ENCODE results near the gene ATP13A3.

Gene ATP13A3

GRCh38 chr3:194475978-194476377, 10.8 kb downstream of the ATP13A3 start:
- no peaks in the 10 kb centered on the region for H3K27me3 ChIP-seq
- TF ChIP-seq CTCF (IDR thresholded peaks at IDR 0.05), result no peak
- H3K9me3 ChIP-seq, result no peaks in the 10 kb centered on the region
- no peak overlapping the region for H3K27ac ChIP-seq
- H3K4me3 ChIP-seq (ENCODE audit: low read depth in 1 of 2, low read length in 1 of 2), result no peak overlapping the region
- peaks cover 8 to 10% of the 10 kb centered on the region in 2 experiments for H3K4me1 ChIP-seq (ENCODE audit: control insufficient read depth in 1 of 2, insufficient read depth in 1 of 2, low read depth in 1 of 2, low read length in 1 of 2)
- no peaks in the 10 kb centered on the region for H3K36me3 ChIP-seq

GRCh38 chr3:194475138-194475932, 11.5 kb downstream of the ATP13A3 start:
- Histone ChIP-seq H3K4me3 (ENCODE audit: low read depth in 1 of 2, low read length in 1 of 2) (no peak overlapping the region), H3K27me3 (no peaks in the 10 kb centered on the region), H3K4me1 (ENCODE audit: control insufficient read depth in 1 of 2, insufficient read depth in 1 of 2, low read depth in 1 of 2, low read length in 1 of 2) (peaks cover 8 to 10% of the 10 kb centered on the region in 2 experiments), H3K36me3 (no peaks in the 10 kb centered on the region), H3K9me3 (no peaks in the 10 kb centered on the region), H3K27ac (no peak overlapping the region)
- no peak for TF ChIP-seq CTCF (IDR thresholded peaks at IDR 0.05)

- no peaks in the 10 kb centered on the region for H3K9me3 ChIP-seq
- H3K27ac ChIP-seq, result no peak overlapping the region
- no peaks in the 10 kb centered on the region for H3K27me3 ChIP-seq
- H3K4me3 ChIP-seq (ENCODE audit: low read depth in 1 of 2, low read length in 1 of 2), result no peak overlapping the region
- H3K4me1 ChIP-seq (ENCODE audit: control insufficient read depth in 1 of 2, insufficient read depth in 1 of 2, low read depth in 1 of 2, low read length in 1 of 2), result peaks cover 8 to 10% of the 10 kb centered on the region in 2 experiments
- H3K36me3 ChIP-seq, result no peaks in the 10 kb centered on the region
- TF ChIP-seq CTCF (IDR thresholded peaks at IDR 0.05), result no peak
Measured at GRCh38 chr3:194474675-194475074, 12.1 kb downstream of the ATP13A3 start.

GRCh38 chr3:194472290-194472920, 14.4 kb downstream of the ATP13A3 start:
- Histone ChIP-seq H3K27me3 (no peaks in the 10 kb centered on the region), H3K9me3 (no peaks in the 10 kb centered on the region), H3K4me3 (ENCODE audit: low read depth in 1 of 2, low read length in 1 of 2) (no peak overlapping the region), H3K4me1 (ENCODE audit: control insufficient read depth in 1 of 2, insufficient read depth in 1 of 2, low read depth in 1 of 2, low read length in 1 of 2) (peaks cover 8 to 10% of the 10 kb centered on the region in 2 experiments), H3K27ac (no peak overlapping the region), H3K36me3 (no peaks in the 10 kb centered on the region)
- TF ChIP-seq CTCF (IDR thresholded peaks at IDR 0.05), result peak; percentile 92

GRCh38 chr3:194471863-194472262, 14.9 kb downstream of the ATP13A3 start:
- TF ChIP-seq CTCF (IDR thresholded peaks at IDR 0.05), result no peak
- Histone ChIP-seq H3K4me1 (ENCODE audit: control insufficient read depth in 1 of 2, insufficient read depth in 1 of 2, low read depth in 1 of 2, low read length in 1 of 2) (peaks cover 8 to 10% of the 10 kb centered on the region in 2 experiments), H3K9me3 (no peaks in the 10 kb centered on the region), H3K4me3 (ENCODE audit: low read depth in 1 of 2, low read length in 1 of 2) (no peak overlapping the region), H3K27ac (no peak overlapping the region), H3K36me3 (no peaks in the 10 kb centered on the region), H3K27me3 (no peaks in the 10 kb centered on the region)
